ENCODE measurements around the gene SCRN1. TPM values are rescaled to one million over a fixed set of nuclear protein-coding genes. Genes with fewer than 3 reads are reported as not detected.
"Not testable (repeated sequence)": the region's sequence is repeated elsewhere in the genome, so short reads cannot be mapped to it uniquely, and the experiment has no call there.

Gene SCRN1
- total RNA-seq, 1 donor from 2014 or later, result 124 TPM

GRCh38 chr7:29969738-29970137 lies 19.9 kb downstream of the SCRN1 start:
- no peak for DNase-seq (ENCODE audit: extremely low read depth, low read depth, low spot score)

- no peak for DNase-seq (ENCODE audit: extremely low read depth, low read depth, low spot score)
These were observed 20.8 kb downstream of the SCRN1 start for GRCh38 chr7:29968683-29969395.

GRCh38 chr7:29965030-29965429 lies 24.6 kb downstream of the SCRN1 start:
- no peak for DNase-seq (ENCODE audit: extremely low read depth, low read depth, low spot score)

GRCh38 chr7:29962035-29962434 lies 27.6 kb downstream of the SCRN1 start:
- no peak for DNase-seq (ENCODE audit: extremely low read depth, low read depth, low spot score)

GRCh38 chr7:29961611-29962010 lies 28.0 kb downstream of the SCRN1 start:
- not testable (repeated sequence) for DNase-seq (ENCODE audit: extremely low read depth, low read depth, low spot score)

GRCh38 chr7:29958667-29959358 lies 30.8 kb downstream of the SCRN1 start:
- DNase-seq (ENCODE audit: extremely low read depth, low read depth, low spot score), result no peak

GRCh38 chr7:29957521-29958310 lies 31.9 kb downstream of the SCRN1 start:
- no peak for DNase-seq (ENCODE audit: extremely low read depth, low read depth, low spot score)

- no peak for DNase-seq (ENCODE audit: extremely low read depth, low read depth, low spot score)
These were observed 33.1 kb downstream of the SCRN1 start for GRCh38 chr7:29956487-29956836.

- no peak for DNase-seq (ENCODE audit: extremely low read depth, low read depth, low spot score)
These were observed 33.7 kb downstream of the SCRN1 start for GRCh38 chr7:29955799-29956486.

GRCh38 chr7:29955075-29955792 lies 34.4 kb downstream of the SCRN1 start:
- no peak for DNase-seq (ENCODE audit: extremely low read depth, low read depth, low spot score)

- DNase-seq (ENCODE audit: extremely low read depth, low read depth, low spot score), result no peak
These were observed 35.8 kb downstream of the SCRN1 start for GRCh38 chr7:29953726-29954347.

- no peak for DNase-seq (ENCODE audit: extremely low read depth, low read depth, low spot score)
These were observed 38.4 kb downstream of the SCRN1 start for GRCh38 chr7:29951206-29951605.

GRCh38 chr7:29950480-29950879 lies 39.1 kb downstream of the SCRN1 start:
- no peak for DNase-seq (ENCODE audit: extremely low read depth, low read depth, low spot score)

- no peak for DNase-seq (ENCODE audit: extremely low read depth, low read depth, low spot score)
These were observed 41.0 kb downstream of the SCRN1 start for GRCh38 chr7:29948587-29948986.

GRCh38 chr7:29946428-29947186 lies 43.0 kb downstream of the SCRN1 start:
- DNase-seq (ENCODE audit: extremely low read depth, low read depth, low spot score), result peak; percentile 4

GRCh38 chr7:29945259-29945809 lies 44.3 kb downstream of the SCRN1 start:
- DNase-seq (ENCODE audit: extremely low read depth, low read depth, low spot score), result no peak

GRCh38 chr7:29940199-29940598 lies 49.4 kb downstream of the SCRN1 start:
- DNase-seq (ENCODE audit: extremely low read depth, low read depth, low spot score), result no peak

- no peak for DNase-seq (ENCODE audit: extremely low read depth, low read depth, low spot score)
These were observed 52.5 kb downstream of the SCRN1 start for GRCh38 chr7:29937132-29937531.

- no peak for DNase-seq (ENCODE audit: extremely low read depth, low read depth, low spot score)
These were observed 54.5 kb downstream of the SCRN1 start for GRCh38 chr7:29935111-29935510.
